Muscle layer of colon (tissue), 2 donors: ENCODE measurements around the gene C10orf95.

Source experiments
- H3K27ac ChIP-seq: one replicate; pipeline ENCODE4 v1.7.0; 2013; ENCODE audit warnings: low read depth, mild to moderate bottlenecking, low read length, moderate library complexity
- H3K27me3 ChIP-seq, 2 donors: one replicate each; pipeline ENCODE4 v1.7.0; 2013; ENCODE audit warnings: low read length in 2 of 2, mild to moderate bottlenecking in 2 of 2; ENCODE audit not compliant: insufficient read depth in 2 of 2, control insufficient read depth in 1 of 2
- H3K36me3 ChIP-seq: one replicate; pipeline ENCODE4 v1.7.0; 2013; ENCODE audit warnings: mild to moderate bottlenecking, low read length; ENCODE audit not compliant: insufficient read depth
- H3K4me1 ChIP-seq: one replicate; pipeline ENCODE4 v1.7.0; 2013; ENCODE audit warnings: mild to moderate bottlenecking, low read length; ENCODE audit not compliant: insufficient read depth
- H3K4me3 ChIP-seq, 2 donors: one replicate each; pipeline ENCODE4 v1.7.0; 2013; ENCODE audit warnings: low read length in 2 of 2, low read depth in 1 of 2, mild to moderate bottlenecking in 1 of 2, moderate library complexity in 1 of 2
- H3K9ac ChIP-seq: one replicate; pipeline ENCODE4 v1.7.0; 2013; ENCODE audit warnings: low read length
- H3K9me3 ChIP-seq: one replicate; pipeline ENCODE4 v1.7.0; 2013; ENCODE audit warnings: mild to moderate bottlenecking, low read length
- donor health status: abdominal sarcoma.
- donor health status: Adenocarcinoma of cecum.

C10orf95 gene

DNA sequence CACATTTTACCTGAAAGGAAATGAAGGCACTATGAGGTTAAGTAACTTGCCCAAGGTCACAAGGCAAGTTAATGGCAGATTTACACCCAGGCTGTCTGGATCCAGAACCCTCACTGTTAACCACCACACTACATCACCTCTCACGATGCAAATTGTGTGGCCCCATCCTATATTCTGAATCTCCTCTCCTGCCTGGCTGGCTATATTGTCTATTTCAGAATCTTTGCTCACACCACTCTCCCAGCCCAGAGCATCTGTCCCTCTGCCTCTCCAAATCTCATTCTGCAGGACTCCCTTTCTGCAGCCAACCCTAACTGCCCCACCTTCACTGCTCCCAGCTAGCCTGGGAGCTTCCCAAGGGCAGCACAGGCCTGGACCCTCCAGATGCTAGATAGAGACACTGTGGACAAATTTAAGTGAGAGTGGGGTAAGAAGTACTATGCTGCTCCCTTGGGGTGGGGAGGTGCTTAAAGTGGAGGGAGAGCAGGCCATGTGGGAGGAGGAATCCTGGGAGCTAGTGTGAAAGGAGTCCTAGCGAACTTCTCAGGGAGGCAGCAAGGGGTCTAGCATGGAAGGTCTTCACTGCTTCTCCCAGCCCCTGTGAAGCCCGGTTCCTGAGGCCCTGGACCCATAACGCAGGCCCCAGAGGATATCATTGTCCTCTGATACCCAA, 19.8 kb downstream of the C10orf95 start:
- Histone ChIP-seq H3K4me1 (peaks cover 8% of the 10 kb centered on the region), H3K9ac (peak overlapping the region; percentile 98), H3K27ac (peak overlapping the region; percentile 79), H3K9me3 (no peaks in the 10 kb centered on the region), H3K4me3 (peak overlapping the region; percentile 85 to 98), H3K27me3 (peaks cover 4% of the 10 kb centered on the region in 2 donors), H3K36me3 (no peaks in the 10 kb centered on the region)

DNA sequence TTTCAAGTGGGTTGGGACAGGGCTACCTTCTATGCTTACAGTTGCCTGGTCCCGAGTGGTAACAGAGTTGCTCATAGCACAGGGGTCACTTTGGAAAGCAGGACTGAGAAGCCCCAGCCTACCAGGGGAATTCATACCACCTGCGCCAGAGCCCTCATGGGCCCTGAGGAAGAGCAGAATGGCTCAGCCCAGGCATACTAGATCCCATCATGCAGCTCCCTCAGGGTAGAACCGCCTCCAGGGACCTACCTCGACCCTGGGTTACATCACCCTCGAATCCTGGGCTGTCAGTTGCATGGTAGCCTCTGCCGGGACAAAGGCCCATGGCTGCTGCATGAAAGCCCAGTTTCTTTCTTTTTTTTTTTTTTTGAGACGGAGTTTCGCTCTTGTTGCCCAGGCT, 21.9 kb downstream of the C10orf95 start:
- Histone ChIP-seq H3K27me3 (peaks cover 3 to 4% of the 10 kb centered on the region in 2 donors), H3K27ac (no peak overlapping the region), H3K36me3 (peaks cover 2% of the 10 kb centered on the region), H3K4me3 (no peak overlapping the region), H3K9ac (no peak overlapping the region), H3K4me1 (peaks cover 8% of the 10 kb centered on the region), H3K9me3 (no peaks in the 10 kb centered on the region)

DNA sequence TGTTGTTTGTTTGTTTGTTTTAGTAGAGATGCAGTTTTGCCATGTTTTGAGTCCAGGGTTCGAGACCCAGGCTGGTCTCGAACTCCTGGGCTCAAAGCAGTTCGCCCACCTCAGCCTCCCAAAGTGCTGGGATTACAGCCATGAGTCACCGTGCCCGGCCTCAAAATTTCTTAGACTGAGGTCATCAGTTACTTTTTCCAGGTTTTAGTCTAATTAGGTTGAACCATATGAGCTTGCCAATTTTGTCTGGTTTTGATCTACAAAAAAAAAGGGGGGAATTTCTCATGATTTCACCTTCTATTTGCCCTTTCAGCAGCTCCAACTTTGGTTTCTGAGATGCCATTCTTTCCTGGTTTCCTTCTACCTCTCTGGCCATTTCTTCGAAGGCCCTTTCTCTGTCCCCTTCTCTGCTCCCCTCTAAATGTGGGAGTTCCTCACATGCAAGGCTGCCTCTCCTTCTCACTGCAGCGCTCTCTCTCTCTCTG, 24.5 kb downstream of the C10orf95 start:
- Histone ChIP-seq H3K4me1 (peaks cover 19% of the 10 kb centered on the region), H3K9ac (no peak overlapping the region), H3K9me3 (no peaks in the 10 kb centered on the region), H3K36me3 (peaks cover 20% of the 10 kb centered on the region), H3K4me3 (no peak overlapping the region), H3K27me3 (no peaks in the 10 kb centered on the region), H3K27ac (no peak overlapping the region)

DNA sequence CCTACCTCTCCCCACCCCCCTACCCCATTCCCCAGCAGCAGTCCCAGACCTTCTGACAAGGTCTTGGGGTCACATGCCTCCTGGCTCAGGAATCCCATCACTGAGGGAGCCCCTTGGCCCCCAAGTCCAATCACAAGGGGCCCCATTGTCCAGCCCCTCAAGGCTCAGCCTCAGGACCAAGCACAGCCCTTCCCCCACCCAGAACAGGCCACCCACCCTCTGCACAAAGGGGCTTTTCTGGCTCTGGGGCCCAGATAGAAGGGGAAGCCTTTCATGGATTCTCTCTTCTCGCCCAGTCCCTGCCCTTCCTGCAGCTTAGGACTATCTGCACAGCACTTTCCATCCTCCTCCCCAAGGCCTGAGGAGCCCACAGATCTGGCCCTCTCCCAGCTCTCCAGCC, 25.9 kb downstream of the C10orf95 start:
- peaks cover 14% of the 10 kb centered on the region for H3K4me1 ChIP-seq
- peaks cover 20% of the 10 kb centered on the region for H3K36me3 ChIP-seq
- no peak overlapping the region for H3K9ac ChIP-seq
- H3K27ac ChIP-seq: no peak overlapping the region
- no peaks in the 10 kb centered on the region for H3K9me3 ChIP-seq
- no peaks in the 10 kb centered on the region for H3K27me3 ChIP-seq
- no peak overlapping the region for H3K4me3 ChIP-seq

DNA sequence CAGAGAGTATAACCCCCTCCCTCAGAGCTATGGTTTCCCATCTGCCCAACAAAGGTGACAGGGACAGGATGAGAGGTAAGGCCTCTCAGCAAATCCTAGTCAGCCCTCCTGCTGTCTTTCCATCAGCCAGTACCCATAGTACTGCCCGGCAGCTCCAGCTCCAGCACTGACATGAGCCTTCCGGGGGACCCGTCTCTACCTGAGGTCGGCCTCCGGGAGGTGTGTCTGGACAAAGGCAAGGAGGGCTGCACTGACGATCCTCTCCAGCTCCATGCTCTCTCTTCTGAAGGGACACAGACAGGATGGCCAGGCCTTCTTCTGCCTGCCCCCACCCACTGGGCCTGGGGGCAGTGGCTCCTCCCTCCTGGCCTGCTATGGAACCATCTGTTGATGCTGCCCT, 26.4 kb downstream of the C10orf95 start:
- Histone ChIP-seq H3K9ac (no peak overlapping the region), H3K36me3 (peaks cover 20% of the 10 kb centered on the region), H3K4me3 (no peak overlapping the region), H3K4me1 (peaks cover 19% of the 10 kb centered on the region), H3K9me3 (no peaks in the 10 kb centered on the region), H3K27ac (no peak overlapping the region), H3K27me3 (no peaks in the 10 kb centered on the region)

DNA sequence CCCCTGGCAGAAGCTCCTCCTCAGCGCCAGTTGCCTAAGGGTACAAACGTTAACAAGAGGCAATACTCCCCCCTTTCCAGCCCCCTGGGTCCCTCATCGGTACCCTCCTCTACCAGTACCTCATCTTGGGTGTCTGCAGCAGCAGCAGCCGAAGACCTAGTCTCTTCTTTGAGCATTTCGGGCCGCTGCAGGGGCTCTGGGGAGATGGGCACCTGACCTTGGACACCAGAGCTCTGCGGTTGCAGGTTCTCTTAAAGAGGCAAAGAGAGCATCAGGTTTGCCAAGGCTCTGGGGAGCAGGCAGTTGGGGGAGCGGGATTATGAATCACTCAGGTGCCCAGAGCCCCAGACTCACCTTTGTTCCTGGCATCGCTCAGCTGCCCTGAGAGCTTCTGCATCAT, 27.2 kb downstream of the C10orf95 start:
- Histone ChIP-seq H3K36me3 (peaks cover 20% of the 10 kb centered on the region), H3K4me1 (peaks cover 27% of the 10 kb centered on the region), H3K9ac (no peak overlapping the region), H3K4me3 (no peak overlapping the region), H3K9me3 (no peaks in the 10 kb centered on the region), H3K27ac (no peak overlapping the region), H3K27me3 (no peaks in the 10 kb centered on the region)

DNA sequence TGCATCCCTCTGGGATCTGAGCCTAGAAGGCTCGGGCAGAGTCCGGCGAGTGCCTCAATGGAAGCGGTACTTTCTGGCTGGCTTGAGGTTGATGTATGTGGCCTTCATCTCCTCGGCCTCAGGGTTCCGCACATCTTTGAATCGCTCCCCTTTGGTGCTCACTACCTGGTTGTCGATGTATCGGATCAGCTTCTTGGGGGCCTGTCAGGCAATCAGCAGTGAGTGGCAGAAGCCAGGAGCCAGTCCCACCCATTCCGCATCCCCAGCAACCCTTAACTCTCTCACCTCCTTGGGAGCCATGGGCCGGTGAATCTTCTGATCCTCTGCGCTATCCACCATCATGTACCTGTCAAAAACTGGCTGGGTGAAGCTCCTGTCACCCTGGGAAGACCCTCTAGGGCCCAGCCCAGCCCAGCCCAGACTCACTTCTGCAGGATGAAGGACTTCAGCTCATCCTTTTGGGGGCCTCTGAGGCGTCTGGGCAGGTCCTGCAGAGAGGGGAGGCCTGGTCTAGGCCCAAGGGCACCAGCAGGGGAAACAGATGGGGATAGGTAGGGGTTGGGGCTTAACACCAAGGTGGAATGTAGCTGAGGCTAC, 27.9 kb downstream of the C10orf95 start:
- H3K9me3 ChIP-seq: no peaks in the 10 kb centered on the region
- H3K27ac ChIP-seq: no peak overlapping the region
- peaks cover 0 to under 1% of the 10 kb centered on the region in 2 donors for H3K27me3 ChIP-seq
- H3K4me3 ChIP-seq: peak overlapping the region in 1 of 2 donors; percentile 86
- peaks cover 30% of the 10 kb centered on the region for H3K4me1 ChIP-seq
- H3K9ac ChIP-seq: no peak overlapping the region
- peaks cover 20% of the 10 kb centered on the region for H3K36me3 ChIP-seq

DNA sequence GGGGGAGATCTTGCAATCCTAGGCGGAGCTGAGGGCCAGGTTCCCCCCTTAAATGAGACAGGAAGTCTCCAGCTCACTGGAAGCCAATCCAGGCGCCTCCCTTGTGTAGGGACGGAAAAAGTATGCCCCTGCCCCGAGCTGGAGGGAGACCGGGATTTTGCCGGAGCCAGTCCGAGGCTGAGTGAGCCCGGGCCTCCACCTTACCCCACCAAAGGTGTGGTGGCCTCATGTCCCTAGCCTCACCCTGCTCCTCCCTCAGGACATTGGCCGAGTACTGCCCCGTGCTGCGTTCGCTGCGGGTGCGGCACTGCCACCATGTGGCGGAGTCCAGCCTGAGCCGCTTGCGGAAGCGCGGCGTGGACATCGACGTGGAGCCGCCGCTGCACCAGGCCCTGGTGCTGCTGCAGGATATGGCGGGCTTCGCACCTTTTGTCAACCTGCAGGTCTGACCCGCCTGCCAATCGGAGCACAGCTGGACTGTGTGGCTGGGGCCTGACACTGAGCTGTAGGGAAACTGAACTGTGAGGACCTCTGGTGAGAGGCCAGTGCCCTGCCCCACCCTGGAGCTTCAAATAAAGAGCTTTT, 28.7 kb downstream of the C10orf95 start:
- Histone ChIP-seq H3K9ac (peak overlapping the region; percentile 81), H3K4me1 (peaks cover 30% of the 10 kb centered on the region), H3K9me3 (no peaks in the 10 kb centered on the region), H3K27me3 (peaks cover 7 to 8% of the 10 kb centered on the region in 2 donors), H3K27ac (peak overlapping the region; percentile 88), H3K4me3 (peak overlapping the region; percentile 59 to 86), H3K36me3 (peaks cover 20% of the 10 kb centered on the region)

DNA sequence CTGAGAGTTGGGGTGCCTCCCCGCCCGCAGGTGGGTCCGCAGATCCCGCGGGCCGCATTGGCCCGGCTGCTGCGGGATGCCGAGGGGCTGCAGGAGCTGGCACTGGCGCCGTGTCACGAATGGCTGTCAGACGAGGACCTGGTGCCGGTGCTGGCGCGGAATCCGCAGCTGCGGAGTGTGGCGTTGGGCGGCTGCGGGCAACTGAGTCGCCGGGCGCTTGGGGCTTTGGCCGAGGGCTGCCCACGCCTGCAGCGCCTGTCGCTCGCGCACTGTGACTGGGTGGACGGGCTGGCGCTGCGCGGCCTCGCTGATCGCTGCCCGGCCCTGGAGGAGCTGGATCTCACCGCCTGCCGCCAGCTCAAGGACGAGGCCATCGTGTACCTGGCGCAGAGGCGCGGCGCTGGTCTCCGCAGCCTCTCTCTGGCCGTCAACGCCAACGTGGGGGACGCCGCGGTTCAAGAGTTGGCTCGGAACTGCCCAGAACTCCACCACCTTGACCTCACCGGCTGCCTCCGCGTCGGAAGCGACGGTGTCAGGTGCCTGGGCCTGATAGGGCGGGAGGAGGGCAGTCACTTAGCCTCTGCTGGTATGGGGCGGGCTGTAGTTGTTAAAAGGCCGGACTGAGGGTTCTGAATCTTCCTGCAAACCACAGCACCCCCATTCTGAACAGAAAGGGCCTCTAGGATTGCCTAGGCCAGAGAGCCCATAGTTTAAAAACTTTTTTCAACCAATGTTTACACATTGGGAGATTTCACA, 29.4 kb downstream of the C10orf95 start:
- peaks cover 30% of the 10 kb centered on the region for H3K4me1 ChIP-seq
- H3K27ac ChIP-seq: peak overlapping the region; percentile 88
- peak overlapping the region; percentile 59 to 86 for H3K4me3 ChIP-seq
- peak overlapping the region; percentile 81 for H3K9ac ChIP-seq
- H3K36me3 ChIP-seq: peaks cover 20% of the 10 kb centered on the region
- H3K27me3 ChIP-seq: peaks cover 7 to 13% of the 10 kb centered on the region in 2 donors
- no peaks in the 10 kb centered on the region for H3K9me3 ChIP-seq

DNA sequence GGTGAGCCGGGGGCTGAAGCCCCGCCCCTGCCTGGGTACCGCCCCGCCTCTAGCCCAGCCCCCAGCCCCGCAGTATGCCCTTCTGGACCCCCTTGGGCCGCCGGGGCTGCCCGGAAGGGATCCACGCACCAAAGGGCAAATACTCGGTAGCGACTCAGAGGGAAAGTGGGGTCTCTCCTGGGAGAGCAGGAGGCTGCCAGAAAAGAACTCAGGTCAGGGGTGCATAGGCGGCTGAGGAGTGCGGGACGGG, 29.9 kb downstream of the C10orf95 start:
- peaks cover 30% of the 10 kb centered on the region for H3K4me1 ChIP-seq
- peaks cover 20% of the 10 kb centered on the region for H3K36me3 ChIP-seq
- peak overlapping the region; percentile 81 for H3K9ac ChIP-seq
- peaks cover 7 to 18% of the 10 kb centered on the region in 2 donors for H3K27me3 ChIP-seq
- H3K9me3 ChIP-seq: no peaks in the 10 kb centered on the region
- peak overlapping the region; percentile 88 for H3K27ac ChIP-seq
- H3K4me3 ChIP-seq: peak overlapping the region; percentile 59 to 86

DNA sequence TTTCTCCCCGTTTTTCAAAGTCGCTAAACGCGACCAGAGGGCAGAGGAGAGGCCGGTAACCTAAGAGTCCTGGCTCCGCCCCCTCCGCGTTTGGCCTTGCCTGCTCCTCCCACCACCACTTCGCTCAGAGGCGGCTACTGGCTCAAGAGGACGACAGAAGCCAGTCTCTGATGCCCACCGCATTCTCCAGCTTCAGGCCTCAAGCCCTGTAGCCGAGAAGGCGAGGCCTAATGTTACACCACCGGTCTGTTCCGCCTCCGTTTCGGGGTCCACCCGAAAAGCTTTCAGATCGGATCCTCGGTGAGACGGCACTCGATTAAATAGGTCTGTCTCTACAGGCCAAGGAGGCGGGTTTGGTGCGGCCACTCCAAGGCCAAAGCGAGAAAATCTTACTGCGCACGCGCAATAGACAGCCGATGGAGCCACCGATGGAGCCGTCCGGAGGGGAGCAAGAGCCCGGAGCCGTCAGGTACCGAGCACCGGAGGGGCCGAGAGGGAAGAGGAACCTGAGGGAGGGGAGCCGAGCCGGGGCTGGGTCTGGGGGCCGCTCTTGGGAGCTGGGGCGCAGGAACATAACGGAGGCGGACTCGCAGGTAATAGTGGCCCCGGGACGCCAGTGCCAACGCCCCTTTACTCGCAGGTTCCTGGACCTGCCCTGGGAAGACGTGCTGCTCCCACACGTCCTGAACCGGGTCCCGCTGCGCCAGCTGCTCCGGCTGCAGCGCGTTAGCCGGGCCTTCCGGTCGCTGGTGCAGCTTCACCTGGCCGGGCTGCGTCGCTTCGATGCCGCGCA, 30.4 kb downstream of the C10orf95 start, which contains the start of gene FBXL15:
FBXL15 (plus strand) TSS at position 123 of the 793 bp plus-strand sequence; CDS start at position 417, 294 bp downstream.
- peaks cover 11 to 23% of the 10 kb centered on the region in 2 donors for H3K27me3 ChIP-seq
- peak within 1 kb of the TSS; percentile 81 for H3K9ac ChIP-seq
- peaks cover 20% of the 10 kb centered on the region for H3K36me3 ChIP-seq

More for the DNA sequence above, 30.4 kb downstream of the C10orf95 start, which contains the start of gene FBXL15:
- Histone ChIP-seq H3K4me3 (peak within 1 kb of the TSS; percentile 59 to 86), H3K27ac (peak within 1 kb of the TSS; percentile 88), H3K9me3 (no peaks in the 10 kb centered on the region), H3K4me1 (peaks cover 30% of the 10 kb centered on the region)
